Measurements from ENCODE around the gene FARP2. TPM values are rescaled to one million over a fixed set of nuclear protein-coding genes. Genes with fewer than 3 reads are reported as not detected.

FARP2 gene
- total RNA-seq, 1 experiment from 2014 or later, result 29.9 TPM

DNA sequence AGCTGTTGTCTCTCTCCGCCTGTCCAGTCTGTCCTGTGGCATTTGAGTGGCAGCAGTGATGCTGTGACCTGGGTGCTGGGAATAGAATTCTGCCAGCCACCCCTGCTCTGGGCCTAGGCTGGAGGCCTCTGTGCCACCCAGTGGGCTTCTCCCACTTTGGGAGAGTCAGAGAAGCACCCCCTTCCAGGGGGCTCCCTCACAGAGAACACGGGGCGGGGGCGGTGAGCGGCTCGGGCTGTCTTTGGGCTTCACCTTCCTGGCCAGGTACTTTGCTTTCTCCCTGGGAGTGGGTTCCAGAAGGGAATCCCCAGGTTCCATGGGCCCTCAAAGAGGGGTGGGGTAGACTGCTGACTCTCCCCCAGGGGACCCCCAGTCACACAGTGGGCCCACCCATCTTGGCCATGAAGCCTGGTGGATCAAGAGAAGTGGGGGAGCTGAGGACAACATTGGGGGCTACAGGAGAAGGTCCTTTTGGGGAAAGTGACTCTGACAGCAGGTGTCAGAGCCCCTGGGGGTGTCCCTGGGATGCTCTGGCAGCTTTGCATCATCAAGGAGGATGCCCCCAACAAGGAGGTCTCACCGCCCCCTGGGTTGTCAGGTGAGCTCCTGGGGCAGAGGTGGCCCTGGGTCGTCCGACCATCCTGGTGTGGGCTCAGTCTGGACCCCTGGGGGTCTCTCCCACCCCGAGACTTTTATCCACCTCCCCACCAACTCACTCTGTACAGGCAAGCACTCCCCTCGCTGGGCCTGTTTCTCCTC, 183.7 kb downstream of the FARP2 start:
- Histone ChIP-seq H3K36me3 (ENCODE audit: low read depth, low read length) (no peaks in the 10 kb centered on the region), H3K9ac (ENCODE audit: low read length) (no peak overlapping the region), H2AFZ (ENCODE audit: low read length) (no peak overlapping the region), H4K20me1 (ENCODE audit: low read length) (no peaks in the 10 kb centered on the region), H3K79me2 (ENCODE audit: low read length) (no peaks in the 10 kb centered on the region), H3K9me3 (ENCODE audit: low read length) (no peaks in the 10 kb centered on the region), H3K9me2 (replicated peaks; ENCODE audit: low read length) (no peaks in the 10 kb centered on the region), H3F3A (ENCODE audit: low read length, unreplicated experiment) (no peaks in the 10 kb centered on the region), H3K27ac (ENCODE audit: low read length) (no peak overlapping the region), H3K4me3 (ENCODE audit: low read length) (no peak overlapping the region), H3K4me2 (ENCODE audit: low read length) (no peak overlapping the region), H3K4me1 (ENCODE audit: insufficient read depth, low read length) (no peaks in the 10 kb centered on the region), H3K27me3 (ENCODE audit: low read length) (no peaks in the 10 kb centered on the region)
- BruUV-seq (replicated peaks), result no TSS peak
- ATAC-seq (no peak), DNase-seq (no peak)
- ChIA-PET CTCF (no interaction called here), POLR2A (ENCODE audit: unreplicated experiment) (no interaction called here)
- TF ChIP-seq CTCF (conservative IDR thresholded peaks at IDR 0.05; ENCODE audit: low read depth, low read length) (no peak), EZH2phosphoT487 (IDR thresholded peaks at IDR 0.05; ENCODE audit: borderline replicate concordance, low read length) (no peak), EZH2 (IDR thresholded peaks at IDR 0.05; ENCODE audit: low read length, unreplicated experiment) (no peak)
- intact Hi-C loops (cut with micrococcal nuclease), result no loop called here

DNA sequence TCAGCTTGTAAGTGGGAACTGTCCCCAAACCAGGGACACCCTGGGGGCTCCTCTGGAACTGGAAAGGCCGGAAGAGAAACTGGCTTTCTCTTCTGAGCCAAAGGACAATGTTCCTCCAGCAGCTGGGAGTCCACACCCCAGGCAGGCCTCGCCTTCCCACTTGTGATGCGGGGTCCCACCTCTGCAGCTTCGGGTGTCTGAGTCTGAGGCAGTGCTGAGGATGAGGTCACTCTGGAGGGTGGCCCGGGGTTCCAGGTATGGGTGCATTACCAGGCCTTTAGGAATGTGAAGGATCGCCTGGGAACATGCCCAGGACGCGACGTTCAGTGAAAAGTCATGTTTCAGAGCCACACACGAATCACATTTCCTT, 184.3 kb downstream of the FARP2 start:
- ChIA-PET POLR2A (ENCODE audit: unreplicated experiment) (no interaction called here), CTCF (no interaction called here)
- ATAC-seq (no peak), DNase-seq (no peak)
- Histone ChIP-seq H2AFZ (ENCODE audit: low read length) (no peak overlapping the region), H3K9me3 (ENCODE audit: low read length) (no peaks in the 10 kb centered on the region), H3K79me2 (ENCODE audit: low read length) (no peaks in the 10 kb centered on the region), H3K4me1 (ENCODE audit: insufficient read depth, low read length) (no peaks in the 10 kb centered on the region), H3K9me2 (replicated peaks; ENCODE audit: low read length) (no peaks in the 10 kb centered on the region), H3F3A (ENCODE audit: low read length, unreplicated experiment) (no peaks in the 10 kb centered on the region), H3K4me2 (ENCODE audit: low read length) (no peak overlapping the region), H4K20me1 (ENCODE audit: low read length) (no peaks in the 10 kb centered on the region), H3K27ac (ENCODE audit: low read length) (no peak overlapping the region), H3K4me3 (ENCODE audit: low read length) (no peak overlapping the region), H3K27me3 (ENCODE audit: low read length) (no peaks in the 10 kb centered on the region), H3K9ac (ENCODE audit: low read length) (no peak overlapping the region), H3K36me3 (ENCODE audit: low read depth, low read length) (no peaks in the 10 kb centered on the region)
- TF ChIP-seq EZH2 (IDR thresholded peaks at IDR 0.05; ENCODE audit: low read length, unreplicated experiment) (no peak), CTCF (conservative IDR thresholded peaks at IDR 0.05; ENCODE audit: low read depth, low read length) (no peak), EZH2phosphoT487 (IDR thresholded peaks at IDR 0.05; ENCODE audit: borderline replicate concordance, low read length) (no peak)
- intact Hi-C loops (cut with micrococcal nuclease), result no loop called here
- no TSS peak for BruUV-seq (replicated peaks)

DNA sequence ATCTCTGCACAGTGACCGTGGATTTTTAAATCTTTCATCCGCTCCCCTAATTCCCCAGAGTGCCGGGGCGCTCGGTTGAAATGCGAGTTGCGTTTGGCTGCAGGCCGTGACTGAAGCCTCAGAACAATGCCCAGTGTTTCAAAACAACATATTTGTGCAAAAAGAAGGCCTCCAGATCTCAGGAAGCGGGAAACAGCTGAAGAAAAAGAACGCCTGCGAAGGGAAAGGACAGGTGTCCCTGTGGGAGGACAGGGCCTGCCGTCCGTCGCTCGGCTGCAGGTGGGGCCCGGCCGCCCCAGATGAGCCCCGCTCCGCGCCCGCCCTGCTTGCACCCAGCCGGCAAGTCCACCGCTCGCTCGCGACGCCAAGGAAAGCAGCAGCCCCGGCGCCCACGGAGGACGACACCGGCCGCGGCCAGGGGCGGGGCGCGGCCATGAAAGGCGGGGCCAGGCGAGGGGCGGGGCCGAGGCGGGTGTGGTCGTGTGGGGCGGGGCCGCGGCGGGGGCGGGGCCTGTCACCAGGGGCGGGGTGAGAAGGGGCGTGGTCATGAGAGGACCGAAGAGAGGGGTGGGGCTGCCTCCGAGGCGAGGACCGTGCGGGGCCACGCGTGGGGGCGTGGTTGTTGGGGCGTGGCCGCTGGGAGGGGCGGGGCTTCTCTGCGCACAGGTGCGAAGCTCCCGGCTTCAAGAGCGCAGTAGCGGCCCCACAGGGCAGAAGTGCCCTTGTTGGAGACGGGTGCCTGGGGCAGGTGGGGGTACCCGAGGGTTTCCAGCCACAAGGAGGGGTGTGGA, 184.9 kb downstream of the FARP2 start:
- no peak overlapping the region for H3K27ac ChIP-seq (ENCODE audit: low read length)
- TF ChIP-seq CTCF (conservative IDR thresholded peaks at IDR 0.05; ENCODE audit: low read depth, low read length), result no peak
- TF ChIP-seq EZH2phosphoT487 (IDR thresholded peaks at IDR 0.05; ENCODE audit: borderline replicate concordance, low read length), result no peak
- TF ChIP-seq EZH2 (IDR thresholded peaks at IDR 0.05; ENCODE audit: low read length, unreplicated experiment), result no peak
- no peak overlapping the region for H2AFZ ChIP-seq (ENCODE audit: low read length)
- no peaks in the 10 kb centered on the region for H4K20me1 ChIP-seq (ENCODE audit: low read length)
- ChIA-PET POLR2A (ENCODE audit: unreplicated experiment) (no interaction called here), CTCF (no interaction called here)
- no peak for DNase-seq
- no peaks in the 10 kb centered on the region for H3F3A ChIP-seq (ENCODE audit: low read length, unreplicated experiment)
- H3K27me3 ChIP-seq (ENCODE audit: low read length), result no peaks in the 10 kb centered on the region
- no peaks in the 10 kb centered on the region for H3K36me3 ChIP-seq (ENCODE audit: low read depth, low read length)
- ATAC-seq, result no peak; the same call in 1 of the 2 replicates
- intact Hi-C loops (cut with micrococcal nuclease), result no loop called here
- BruUV-seq (replicated peaks), result no TSS peak
- H3K9ac ChIP-seq (ENCODE audit: low read length), result no peak overlapping the region
- no peak overlapping the region for H3K4me2 ChIP-seq (ENCODE audit: low read length)
- H3K9me3 ChIP-seq (ENCODE audit: low read length), result no peaks in the 10 kb centered on the region
- no peaks in the 10 kb centered on the region for H3K79me2 ChIP-seq (ENCODE audit: low read length)
- no peaks in the 10 kb centered on the region for H3K4me1 ChIP-seq (ENCODE audit: insufficient read depth, low read length)
- no peak overlapping the region for H3K4me3 ChIP-seq (ENCODE audit: low read length)
- no peaks in the 10 kb centered on the region for H3K9me2 ChIP-seq (replicated peaks; ENCODE audit: low read length)

All from PC-3 (cell line).